ENCODE results near the gene MDC1. TPM values are rescaled to one million over a fixed set of nuclear protein-coding genes. Genes with fewer than 3 reads are reported as not detected.

The MDC1 gene
- total and polyA plus RNA-seq, 2 of the 13 experiments (the other 11 are each of a cell fraction or from before 2014, with no cell fraction given): 8.4 to 14.0 TPM

DNA sequence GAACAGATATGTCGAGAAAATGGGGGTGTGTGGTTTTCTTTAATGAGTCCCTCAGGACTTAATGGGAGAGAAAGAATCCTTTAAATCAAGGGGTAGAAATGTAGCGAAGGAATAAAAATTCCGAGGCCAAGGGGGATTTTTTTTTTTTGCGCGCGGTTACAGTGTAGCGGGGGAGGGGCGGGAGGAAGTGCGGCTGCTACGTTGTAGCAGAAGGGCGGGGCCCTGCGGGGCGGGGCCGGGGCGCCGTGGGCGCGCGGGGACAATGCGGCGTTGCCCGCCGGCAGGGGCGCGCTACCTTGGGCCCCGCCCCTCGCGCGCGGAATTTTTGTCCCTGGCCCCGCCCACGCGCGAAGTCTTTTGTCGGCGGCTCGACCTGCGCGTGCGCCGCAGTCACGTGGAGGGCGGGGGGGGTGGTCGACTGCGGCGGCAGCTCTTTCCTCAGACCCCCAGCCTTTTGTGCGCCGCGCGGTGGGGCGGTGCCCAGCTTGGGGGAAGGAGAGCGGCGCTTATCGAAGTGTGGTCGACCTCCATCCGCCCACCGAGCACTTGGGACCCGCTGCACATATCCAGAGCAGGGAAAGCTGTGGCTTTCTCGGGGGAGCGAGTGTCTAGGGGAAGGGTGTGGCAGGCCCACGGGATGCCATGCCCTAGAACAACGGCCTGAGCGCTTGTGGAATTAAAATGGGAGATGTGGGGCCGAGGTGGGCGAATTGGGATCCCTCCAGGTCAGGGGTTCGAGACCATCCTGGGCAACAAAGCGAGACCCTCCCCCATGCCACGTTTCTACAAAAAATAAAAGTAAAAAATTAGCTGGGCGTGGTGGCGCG, 4.3 kb upstream of the MDC1 start (continued):
- no peak for TF ChIP-seq ATF5 (CRISPR knock-in tag; IDR thresholded peaks at IDR 0.05; ENCODE audit: low read depth)
- peak; percentile 17; the same call in 1 of the 2 replicates for TF ChIP-seq ZNF350 (CRISPR knock-in tag; IDR thresholded peaks at IDR 0.05; ENCODE audit: borderline replicate concordance, low read depth)
- TF ChIP-seq WIZ (CRISPR knock-in tag; IDR thresholded peaks at IDR 0.05): peak; percentile 30; the same call in 1 of the 2 replicates
- peak; percentile 78 for TF ChIP-seq IRF9 (CRISPR knock-in tag; IDR thresholded peaks at IDR 0.05; ENCODE audit: borderline replicate concordance)
- TF ChIP-seq NFIB (CRISPR knock-in tag; IDR thresholded peaks at IDR 0.05; ENCODE audit: borderline replicate concordance): no peak
- peak; percentile 45; the same call in 1 of the 2 replicates for TF ChIP-seq MEIS2 (CRISPR knock-in tag; IDR thresholded peaks at IDR 0.05)
- TF ChIP-seq, protein P1, sequence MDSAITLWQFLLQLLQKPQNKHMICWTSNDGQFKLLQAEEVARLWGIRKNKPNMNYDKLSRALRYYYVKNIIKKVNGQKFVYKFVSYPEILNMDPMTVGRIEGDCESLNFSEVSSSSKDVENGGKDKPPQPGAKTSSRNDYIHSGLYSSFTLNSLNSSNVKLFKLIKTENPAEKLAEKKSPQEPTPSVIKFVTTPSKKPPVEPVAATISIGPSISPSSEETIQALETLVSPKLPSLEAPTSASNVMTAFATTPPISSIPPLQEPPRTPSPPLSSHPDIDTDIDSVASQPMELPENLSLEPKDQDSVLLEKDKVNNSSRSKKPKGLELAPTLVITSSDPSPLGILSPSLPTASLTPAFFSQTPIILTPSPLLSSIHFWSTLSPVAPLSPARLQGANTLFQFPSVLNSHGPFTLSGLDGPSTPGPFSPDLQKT (CRISPR knock-in tag; IDR thresholded peaks at IDR 0.05; ENCODE audit: borderline replicate concordance): no peak
- no peak for TF ChIP-seq SRSF1 (optimal IDR thresholded peaks at IDR 0.05; ENCODE audit: low read depth, low read length)
- TF ChIP-seq MTA1 (CRISPR knock-in tag; IDR thresholded peaks at IDR 0.05; ENCODE audit: borderline replicate concordance): peak; percentile 54; the same call in 1 of the 2 replicates
- TF ChIP-seq NPAS2 (CRISPR knock-in tag; IDR thresholded peaks at IDR 0.05; ENCODE audit: borderline replicate concordance): no peak
- no peak for TF ChIP-seq HNF4G (IDR thresholded peaks at IDR 0.05; ENCODE audit: borderline replicate concordance, low read depth, low read length)
- no peak for TF ChIP-seq HNF4G (CRISPR knock-in tag; IDR thresholded peaks at IDR 0.05; ENCODE audit: borderline replicate concordance, low read depth)
- no peak for TF ChIP-seq LCORL (IDR thresholded peaks at IDR 0.05)
- peak; percentile 45; the same call in 1 of the 2 replicates for TF ChIP-seq LCORL (CRISPR knock-in tag; IDR thresholded peaks at IDR 0.05)
- TF ChIP-seq, protein P2, sequence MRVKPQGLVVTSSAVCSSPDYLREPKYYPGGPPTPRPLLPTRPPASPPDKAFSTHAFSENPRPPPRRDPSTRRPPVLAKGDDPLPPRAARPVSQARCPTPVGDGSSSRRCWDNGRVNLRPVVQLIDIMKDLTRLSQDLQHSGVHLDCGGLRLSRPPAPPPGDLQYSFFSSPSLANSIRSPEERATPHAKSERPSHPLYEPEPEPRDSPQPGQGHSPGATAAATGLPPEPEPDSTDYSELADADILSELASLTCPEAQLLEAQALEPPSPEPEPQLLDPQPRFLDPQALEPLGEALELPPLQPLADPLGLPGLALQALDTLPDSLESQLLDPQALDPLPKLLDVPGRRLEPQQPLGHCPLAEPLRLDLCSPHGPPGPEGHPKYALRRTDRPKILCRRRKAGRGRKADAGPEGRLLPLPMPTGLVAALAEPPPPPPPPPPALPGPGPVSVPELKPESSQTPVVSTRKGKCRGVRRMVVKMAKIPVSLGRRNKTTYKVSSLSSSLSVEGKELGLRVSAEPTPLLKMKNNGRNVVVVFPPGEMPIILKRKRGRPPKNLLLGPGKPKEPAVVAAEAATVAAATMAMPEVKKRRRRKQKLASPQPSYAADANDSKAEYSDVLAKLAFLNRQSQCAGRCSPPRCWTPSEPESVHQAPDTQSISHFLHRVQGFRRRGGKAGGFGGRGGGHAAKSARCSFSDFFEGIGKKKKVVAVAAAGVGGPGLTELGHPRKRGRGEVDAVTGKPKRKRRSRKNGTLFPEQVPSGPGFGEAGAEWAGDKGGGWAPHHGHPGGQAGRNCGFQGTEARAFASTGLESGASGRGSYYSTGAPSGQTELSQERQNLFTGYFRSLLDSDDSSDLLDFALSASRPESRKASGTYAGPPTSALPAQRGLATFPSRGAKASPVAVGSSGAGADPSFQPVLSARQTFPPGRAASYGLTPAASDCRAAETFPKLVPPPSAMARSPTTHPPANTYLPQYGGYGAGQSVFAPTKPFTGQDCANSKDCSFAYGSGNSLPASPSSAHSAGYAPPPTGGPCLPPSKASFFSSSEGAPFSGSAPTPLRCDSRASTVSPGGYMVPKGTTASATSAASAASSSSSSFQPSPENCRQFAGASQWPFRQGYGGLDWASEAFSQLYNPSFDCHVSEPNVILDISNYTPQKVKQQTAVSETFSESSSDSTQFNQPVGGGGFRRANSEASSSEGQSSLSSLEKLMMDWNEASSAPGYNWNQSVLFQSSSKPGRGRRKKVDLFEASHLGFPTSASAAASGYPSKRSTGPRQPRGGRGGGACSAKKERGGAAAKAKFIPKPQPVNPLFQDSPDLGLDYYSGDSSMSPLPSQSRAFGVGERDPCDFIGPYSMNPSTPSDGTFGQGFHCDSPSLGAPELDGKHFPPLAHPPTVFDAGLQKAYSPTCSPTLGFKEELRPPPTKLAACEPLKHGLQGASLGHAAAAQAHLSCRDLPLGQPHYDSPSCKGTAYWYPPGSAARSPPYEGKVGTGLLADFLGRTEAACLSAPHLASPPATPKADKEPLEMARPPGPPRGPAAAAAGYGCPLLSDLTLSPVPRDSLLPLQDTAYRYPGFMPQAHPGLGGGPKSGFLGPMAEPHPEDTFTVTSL (CRISPR knock-in tag; IDR thresholded peaks at IDR 0.05; ENCODE audit: borderline replicate concordance): no peak
- TF ChIP-seq NFYC (CRISPR knock-in tag; IDR thresholded peaks at IDR 0.05): no peak
- TF ChIP-seq JUNB (CRISPR knock-in tag; IDR thresholded peaks at IDR 0.05; ENCODE audit: borderline replicate concordance): no peak
- TF ChIP-seq, protein P3, sequence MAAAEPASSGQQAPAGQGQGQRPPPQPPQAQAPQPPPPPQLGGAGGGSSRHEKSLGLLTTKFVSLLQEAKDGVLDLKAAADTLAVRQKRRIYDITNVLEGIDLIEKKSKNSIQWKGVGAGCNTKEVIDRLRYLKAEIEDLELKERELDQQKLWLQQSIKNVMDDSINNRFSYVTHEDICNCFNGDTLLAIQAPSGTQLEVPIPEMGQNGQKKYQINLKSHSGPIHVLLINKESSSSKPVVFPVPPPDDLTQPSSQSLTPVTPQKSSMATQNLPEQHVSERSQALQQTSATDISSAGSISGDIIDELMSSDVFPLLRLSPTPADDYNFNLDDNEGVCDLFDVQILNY (CRISPR knock-in tag; conservative IDR thresholded peaks at IDR 0.05): peak; percentile 38; the same call in 1 of the 2 replicates
- no peak for TF ChIP-seq NFATC3 (CRISPR knock-in tag; IDR thresholded peaks at IDR 0.05)

Measured in HepG2 (cell line).